Hepatic stellate cell (primary cell): Measurements from ENCODE around the gene RGS11.

Experiments
- DNase-seq: peaks from one replicate; pipeline ENCODE4 v3.0.0; 2011; ENCODE audit warnings: low spot score

Gene RGS11

GRCh38 chr16:296806-297510, 21.2 kb upstream of the RGS11 start:
- DNase-seq, result no peak

- no peak for DNase-seq
Measured at GRCh38 chr16:296276-296675, 20.5 kb upstream of the RGS11 start.

- DNase-seq, result no peak
Measured at GRCh38 chr16:293043-293775, 17.5 kb upstream of the RGS11 start.

GRCh38 chr16:291539-291938, 15.8 kb upstream of the RGS11 start:
- DNase-seq, result no peak

GRCh38 chr16:290681-291405, 15.1 kb upstream of the RGS11 start:
- no peak for DNase-seq

GRCh38 chr16:290015-290680, 14.4 kb upstream of the RGS11 start:
- no peak for DNase-seq

- DNase-seq, result no peak
Measured at GRCh38 chr16:289395-289997, 13.8 kb upstream of the RGS11 start.

- no peak for DNase-seq
Measured at GRCh38 chr16:287981-288920, 12.5 kb upstream of the RGS11 start.

GRCh38 chr16:287298-287811, 11.6 kb upstream of the RGS11 start:
- DNase-seq, result no peak

- DNase-seq, result no peak
Measured at GRCh38 chr16:286491-287297, 10.9 kb upstream of the RGS11 start.

GRCh38 chr16:285146-286055, 9.7 kb upstream of the RGS11 start:
- no peak for DNase-seq

GRCh38 chr16:284204-285120, 8.7 kb upstream of the RGS11 start:
- DNase-seq, result no peak

GRCh38 chr16:283033-283805, 7.5 kb upstream of the RGS11 start, which contains the start of gene PDIA2:
Gene PDIA2 (plus strand): TSS chr16:283164. CDS start chr16:283170, 6 bp downstream.
- DNase-seq, result no peak

- DNase-seq, result no peak
Measured at GRCh38 chr16:282491-282890, 6.7 kb upstream of the RGS11 start.

GRCh38 chr16:281660-282255, 6.0 kb upstream of the RGS11 start:
- no peak for DNase-seq

GRCh38 chr16:280991-281659, 5.4 kb upstream of the RGS11 start:
- DNase-seq, result no peak
